GM15510 (cell line): ENCODE results near the gene GRK1.

Experiments used
- POLR2A ChIP-seq: IDR thresholded peaks from 3 replicates; pipeline ENCODE4 v1.6.1; 2011; ENCODE audit warnings: borderline replicate concordance; ENCODE audit not compliant: insufficient read length; ENCODE audit errors: extremely low read depth

The GRK1 gene

GRCh38 chr13:113645329-113645728 lies 21.7 kb upstream of the GRK1 start:
- TF ChIP-seq POLR2A, result no peak

- no peak for TF ChIP-seq POLR2A
Measured at GRCh38 chr13:113646376-113646775, 20.6 kb upstream of the GRK1 start.

DNA sequence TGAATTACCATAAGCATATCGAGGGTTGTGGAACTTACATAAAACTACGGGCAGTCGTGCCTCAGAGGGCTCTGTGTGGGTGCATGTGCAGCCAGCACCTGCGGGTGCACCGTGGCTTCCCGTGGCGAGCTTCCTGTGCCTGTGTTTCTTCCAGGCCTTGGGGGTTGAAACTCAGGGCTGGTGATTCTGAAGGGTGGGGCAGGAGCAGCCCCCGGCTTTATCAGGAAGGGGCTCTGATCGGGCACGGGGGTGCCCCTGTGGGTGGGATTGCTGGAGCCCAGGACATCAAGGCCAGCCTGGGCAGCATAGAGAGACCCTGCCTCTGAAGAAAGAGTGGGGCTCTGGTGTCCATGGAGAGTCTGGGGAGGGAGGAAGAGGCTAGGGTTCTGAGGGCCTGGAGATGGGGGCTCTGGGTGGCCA lies 20.1 kb upstream of the GRK1 start:
- TF ChIP-seq POLR2A, result no peak

- TF ChIP-seq POLR2A, result no peak
Measured at GRCh38 chr13:113647351-113648215, 19.4 kb upstream of the GRK1 start.

DNA sequence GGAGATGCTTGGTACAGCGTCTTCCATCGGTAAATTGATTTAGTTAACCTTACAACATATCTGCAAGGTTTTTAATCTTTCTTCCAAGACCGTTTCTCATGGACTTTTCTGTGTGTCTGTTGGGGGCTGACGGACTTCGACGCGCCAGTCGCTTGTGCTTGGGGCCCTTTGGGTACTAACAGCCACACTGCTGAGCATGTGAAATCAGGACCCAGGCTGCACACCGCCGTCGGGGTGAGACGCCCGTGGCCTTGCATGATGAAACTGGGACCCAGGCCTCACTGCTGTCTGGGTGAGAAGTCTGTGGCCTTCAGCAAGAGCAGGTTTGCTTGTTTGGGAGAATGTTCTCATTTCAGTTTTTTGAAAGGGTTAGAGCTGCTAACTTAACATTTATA lies 18.8 kb upstream of the GRK1 start:
- TF ChIP-seq POLR2A, result no peak

- no peak for TF ChIP-seq POLR2A
Measured at GRCh38 chr13:113649212-113649611, 17.8 kb upstream of the GRK1 start.

DNA sequence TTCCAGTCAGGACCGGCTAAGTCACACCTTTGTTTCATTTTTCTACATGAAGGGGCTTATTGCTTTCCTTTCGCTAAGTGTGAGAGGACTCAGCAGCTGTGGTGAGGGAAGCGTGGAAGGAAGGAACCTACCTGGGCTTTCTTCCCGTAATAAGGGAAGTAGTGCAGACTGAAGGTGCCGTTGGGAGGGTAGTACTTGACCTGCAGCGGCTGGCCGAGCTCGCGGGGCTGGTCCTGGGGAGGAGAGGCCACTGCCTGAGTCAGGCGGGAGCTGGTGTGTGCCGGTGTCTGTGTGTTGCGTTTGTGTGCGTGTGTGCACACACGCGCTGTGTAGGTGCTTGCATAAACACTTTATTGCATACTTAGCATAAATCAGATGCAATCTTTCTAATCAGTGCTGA lies 16.7 kb upstream of the GRK1 start:
- no peak for TF ChIP-seq POLR2A

DNA sequence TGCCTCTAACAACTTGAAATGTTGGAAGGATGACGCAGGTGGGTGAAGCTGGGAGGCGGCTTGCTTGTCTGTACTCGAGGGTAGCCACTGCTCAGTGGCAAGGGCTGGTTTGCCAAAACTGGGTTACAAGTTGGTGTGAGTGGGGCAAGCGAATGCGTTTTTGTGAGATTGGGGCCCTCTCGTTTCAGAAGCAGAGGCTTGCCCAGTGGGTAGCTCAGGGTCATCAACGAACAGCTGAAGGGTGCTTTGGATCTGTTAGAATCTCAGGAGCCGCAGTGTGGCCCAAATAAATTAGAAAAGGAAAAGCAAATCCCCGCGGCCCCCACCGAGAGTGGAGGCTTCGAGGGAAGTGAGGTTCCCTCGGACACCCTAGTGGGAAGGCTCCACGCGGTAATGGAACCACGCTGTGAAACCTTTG lies 16.3 kb upstream of the GRK1 start:
- TF ChIP-seq POLR2A, result no peak

- TF ChIP-seq POLR2A, result no peak
Measured at GRCh38 chr13:113651511-113652403, 15.3 kb upstream of the GRK1 start.

GRCh38 chr13:113652404-113653263 lies 14.4 kb upstream of the GRK1 start:
- TF ChIP-seq POLR2A, result no peak

GRCh38 chr13:113653264-113654174 lies 13.5 kb upstream of the GRK1 start:
- TF ChIP-seq POLR2A, result no peak

DNA sequence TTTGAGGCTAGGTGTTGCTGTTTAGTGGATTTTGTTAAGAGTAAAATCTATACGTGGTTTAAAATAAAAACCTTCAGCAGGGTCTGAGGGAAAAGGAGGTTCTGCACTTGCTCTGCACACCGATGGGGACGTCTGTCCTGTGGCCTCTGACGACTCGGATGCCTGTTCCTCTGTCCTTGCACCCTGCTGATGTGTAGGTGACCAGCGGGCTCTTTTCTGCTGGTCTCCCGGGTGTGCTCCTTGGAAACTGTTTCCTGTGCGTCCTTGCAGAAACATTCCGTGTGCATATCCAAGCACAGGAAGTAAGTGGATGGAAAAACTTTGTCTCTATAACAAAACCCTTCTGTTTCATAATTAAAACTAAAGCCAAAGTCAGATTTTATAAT lies 12.9 kb upstream of the GRK1 start:
- no peak for TF ChIP-seq POLR2A

DNA sequence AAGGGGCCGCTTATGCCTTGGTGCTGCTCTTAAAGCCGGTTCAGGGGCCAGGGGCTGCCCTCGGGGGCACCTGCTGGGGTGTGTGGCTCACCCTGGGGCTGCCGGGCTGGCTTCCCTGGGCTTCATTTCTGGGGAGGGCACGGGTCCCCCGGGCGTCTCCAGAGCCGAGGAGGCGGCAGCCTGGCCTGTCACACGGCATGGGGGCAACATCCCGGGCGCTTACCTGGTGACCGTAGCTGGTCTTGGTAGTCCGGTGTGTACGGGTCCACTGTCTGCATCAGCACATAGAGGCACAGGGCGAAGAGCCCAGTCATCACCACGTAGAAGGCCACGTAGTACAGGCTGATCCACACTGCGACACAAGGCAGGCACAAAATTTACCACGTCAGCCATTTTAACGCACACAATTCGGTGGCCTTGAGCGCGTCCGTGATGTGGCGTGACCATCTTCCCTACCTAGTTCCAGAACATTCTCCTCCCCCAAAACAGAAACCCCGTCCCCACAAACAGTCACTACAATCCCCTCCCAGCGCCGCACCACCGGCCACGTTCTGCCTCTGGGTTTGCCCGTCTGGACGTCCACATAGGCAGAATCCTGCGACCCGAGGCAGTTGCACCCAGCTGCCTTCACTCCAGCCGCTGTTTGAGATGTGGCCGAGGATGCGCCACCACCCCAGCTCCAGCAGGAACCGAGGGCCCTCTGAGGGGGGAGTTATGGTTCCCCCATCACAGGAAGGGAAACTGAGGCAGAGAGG lies 12.3 kb upstream of the GRK1 start:
- TF ChIP-seq POLR2A, result no peak
